Heart left ventricle (tissue), 13 donors: Measurements from ENCODE around the gene SCUBE2.

ENCODE experiments used
- POLR2A ChIP-seq, 2 donors: fragments of 450-650 bp; IDR thresholded peaks; one replicate each; pipeline ENCODE4 v1.6.1; 2017; ENCODE audit warnings: antibody characterized with exemption in 2 of 2, mild to moderate bottlenecking in 2 of 2, moderate library complexity in 2 of 2
- TF ChIP-seq, protein P1 (sequence below), 12 donors: fragments of 200-600 bp; sonication (generic) in 4 of 12; IDR thresholded peaks; one replicate each; pipeline versions ENCODE4 v1.5.0 to v1.8.0; 2018 to 2022; ENCODE audit warnings: antibody characterized with exemption in 12 of 12, mild to moderate bottlenecking in 5 of 12
- donor health status: ischemic (EF 13 %, LVEDD 7.1; RV severe dilation, severe dysfunction).
- donor health status: DM: no; HTN: yes; CAD: no.
- donor health status: DM: no; HTN: no; CAD: no.
- donor health status: ischemic (EF 25% LVEDD 6.9; RV normal size, moderate dysfunction).
- donor health status: ischemic (EF 25% LVEDD 5.7; RV mildly dilated, moderate dysfunction).
- donor health status: ischemic (EF 35%, LVEDD 5.7; RV mildly dilated, moderate dysfunction).
- donor health status: nonischemic (EF 11% LVEDD 7.7; RV severe dilation, severe dysfunction).
- donor health status: DM: yes; HTN: yes; CAD: no.
- donor health status: PGD.
- donor health status: ischemic (EF 29% LVEDD 5.4; RV normal size, mild dysfunction).
- donor health status: nonischemic (EF 23%, LVEDD 6.1; RV moderate dilation, normal function).

GRCh38 chr11:9091044-9091922, at the start of gene SCUBE2:
- TF ChIP-seq, protein P1, sequence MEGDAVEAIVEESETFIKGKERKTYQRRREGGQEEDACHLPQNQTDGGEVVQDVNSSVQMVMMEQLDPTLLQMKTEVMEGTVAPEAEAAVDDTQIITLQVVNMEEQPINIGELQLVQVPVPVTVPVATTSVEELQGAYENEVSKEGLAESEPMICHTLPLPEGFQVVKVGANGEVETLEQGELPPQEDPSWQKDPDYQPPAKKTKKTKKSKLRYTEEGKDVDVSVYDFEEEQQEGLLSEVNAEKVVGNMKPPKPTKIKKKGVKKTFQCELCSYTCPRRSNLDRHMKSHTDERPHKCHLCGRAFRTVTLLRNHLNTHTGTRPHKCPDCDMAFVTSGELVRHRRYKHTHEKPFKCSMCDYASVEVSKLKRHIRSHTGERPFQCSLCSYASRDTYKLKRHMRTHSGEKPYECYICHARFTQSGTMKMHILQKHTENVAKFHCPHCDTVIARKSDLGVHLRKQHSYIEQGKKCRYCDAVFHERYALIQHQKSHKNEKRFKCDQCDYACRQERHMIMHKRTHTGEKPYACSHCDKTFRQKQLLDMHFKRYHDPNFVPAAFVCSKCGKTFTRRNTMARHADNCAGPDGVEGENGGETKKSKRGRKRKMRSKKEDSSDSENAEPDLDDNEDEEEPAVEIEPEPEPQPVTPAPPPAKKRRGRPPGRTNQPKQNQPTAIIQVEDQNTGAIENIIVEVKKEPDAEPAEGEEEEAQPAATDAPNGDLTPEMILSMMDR (IDR thresholded peaks at IDR 0.05) = no peak
- TF ChIP-seq POLR2A (IDR thresholded peaks at IDR 0.05) = no peak
